Measurements from ENCODE around the gene PRDX2. TPM values are rescaled to one million over a fixed set of nuclear protein-coding genes. Genes with fewer than 3 reads are reported as not detected.

Gene PRDX2
- polyA plus RNA-seq, 1 donor from 2014 or later = 882 TPM

GRCh38 chr19:12838182-12838885 is 36.7 kb upstream of the PRDX2 start, which contains the start of gene MAST1:
Gene MAST1 (plus strand): TSS chr19:12838515. CDS start chr19:12838573, 58 bp downstream.
- Histone ChIP-seq H3K36me3 (ENCODE audit: insufficient read depth, low read length) (peaks cover 5% of the 10 kb centered on the region), H3K9me3 (ENCODE audit: low read length) (no peaks in the 10 kb centered on the region), H3K4me3 (ENCODE audit: low read length) (peak within 1 kb of the TSS; percentile 92), H3K4me2 (ENCODE audit: low read length) (peak within 1 kb of the TSS; percentile 83), H3F3A (ENCODE audit: insufficient read depth, low read length, poor library complexity, severe bottlenecking) (no peaks in the 10 kb centered on the region), H3K79me2 (replicated peaks; ENCODE audit: insufficient read depth, low read length) (peaks cover 33% of the 10 kb centered on the region), H3K9ac (ENCODE audit: low read length) (peak within 1 kb of the TSS; percentile 100), H4K20me1 (ENCODE audit: insufficient read depth) (peaks cover 6% of the 10 kb centered on the region), H2AFZ (ENCODE audit: low read depth, low read length) (peak within 1 kb of the TSS; percentile 73), H3K27ac (ENCODE audit: low read length) (peak within 1 kb of the TSS; percentile 91), H3K9me2 (ENCODE audit: insufficient read depth, low read length) (no peaks in the 10 kb centered on the region), H3K27me3 (ENCODE audit: insufficient read depth, low read depth, low read length) (peaks cover 22% of the 10 kb centered on the region)
- TF ChIP-seq RAD21 (conservative IDR thresholded peaks at IDR 0.05) = peak; percentile 41
- TF ChIP-seq MXI1 (conservative IDR thresholded peaks at IDR 0.05; ENCODE audit: poor library complexity, severe bottlenecking) = peak; percentile 52
- TF ChIP-seq TAF1 (IDR thresholded peaks at IDR 0.05; ENCODE audit: low read depth) = no peak
- no peak for TF ChIP-seq EZH2 (IDR thresholded peaks at IDR 0.05; ENCODE audit: borderline replicate concordance, insufficient read depth, low read length, poor library complexity, severe bottlenecking)
- peak; percentile 85 for TF ChIP-seq CTCF (IDR thresholded peaks at IDR 0.05; ENCODE audit: poor library complexity, severe bottlenecking)
- TF ChIP-seq, protein P1, sequence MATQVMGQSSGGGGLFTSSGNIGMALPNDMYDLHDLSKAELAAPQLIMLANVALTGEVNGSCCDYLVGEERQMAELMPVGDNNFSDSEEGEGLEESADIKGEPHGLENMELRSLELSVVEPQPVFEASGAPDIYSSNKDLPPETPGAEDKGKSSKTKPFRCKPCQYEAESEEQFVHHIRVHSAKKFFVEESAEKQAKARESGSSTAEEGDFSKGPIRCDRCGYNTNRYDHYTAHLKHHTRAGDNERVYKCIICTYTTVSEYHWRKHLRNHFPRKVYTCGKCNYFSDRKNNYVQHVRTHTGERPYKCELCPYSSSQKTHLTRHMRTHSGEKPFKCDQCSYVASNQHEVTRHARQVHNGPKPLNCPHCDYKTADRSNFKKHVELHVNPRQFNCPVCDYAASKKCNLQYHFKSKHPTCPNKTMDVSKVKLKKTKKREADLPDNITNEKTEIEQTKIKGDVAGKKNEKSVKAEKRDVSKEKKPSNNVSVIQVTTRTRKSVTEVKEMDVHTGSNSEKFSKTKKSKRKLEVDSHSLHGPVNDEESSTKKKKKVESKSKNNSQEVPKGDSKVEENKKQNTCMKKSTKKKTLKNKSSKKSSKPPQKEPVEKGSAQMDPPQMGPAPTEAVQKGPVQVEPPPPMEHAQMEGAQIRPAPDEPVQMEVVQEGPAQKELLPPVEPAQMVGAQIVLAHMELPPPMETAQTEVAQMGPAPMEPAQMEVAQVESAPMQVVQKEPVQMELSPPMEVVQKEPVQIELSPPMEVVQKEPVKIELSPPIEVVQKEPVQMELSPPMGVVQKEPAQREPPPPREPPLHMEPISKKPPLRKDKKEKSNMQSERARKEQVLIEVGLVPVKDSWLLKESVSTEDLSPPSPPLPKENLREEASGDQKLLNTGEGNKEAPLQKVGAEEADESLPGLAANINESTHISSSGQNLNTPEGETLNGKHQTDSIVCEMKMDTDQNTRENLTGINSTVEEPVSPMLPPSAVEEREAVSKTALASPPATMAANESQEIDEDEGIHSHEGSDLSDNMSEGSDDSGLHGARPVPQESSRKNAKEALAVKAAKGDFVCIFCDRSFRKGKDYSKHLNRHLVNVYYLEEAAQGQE (IDR thresholded peaks at IDR 0.05; ENCODE audit: borderline replicate concordance) = no peak
- peak; percentile 55 for TF ChIP-seq SMC3 (conservative IDR thresholded peaks at IDR 0.05; ENCODE audit: poor library complexity)
- peak; percentile 93 for TF ChIP-seq POLR2AphosphoS5 (IDR thresholded peaks at IDR 0.05)

- no peaks in the 10 kb centered on the region for H3F3A ChIP-seq (ENCODE audit: insufficient read depth, low read length, poor library complexity, severe bottlenecking)
- peaks cover 6% of the 10 kb centered on the region for H4K20me1 ChIP-seq (ENCODE audit: insufficient read depth)
- H3K36me3 ChIP-seq (ENCODE audit: insufficient read depth, low read length) = no peaks in the 10 kb centered on the region
- H3K9me3 ChIP-seq (ENCODE audit: low read length) = no peaks in the 10 kb centered on the region
- no peak overlapping the region for H3K4me3 ChIP-seq (ENCODE audit: low read length)
- H3K79me2 ChIP-seq (replicated peaks; ENCODE audit: insufficient read depth, low read length) = peaks cover 26% of the 10 kb centered on the region
- H3K9ac ChIP-seq (ENCODE audit: low read length) = no peak overlapping the region
- H3K27ac ChIP-seq (ENCODE audit: low read length) = no peak overlapping the region
- H3K4me2 ChIP-seq (ENCODE audit: low read length) = no peak overlapping the region
- H3K27me3 ChIP-seq (ENCODE audit: insufficient read depth, low read depth, low read length) = peaks cover 33% of the 10 kb centered on the region
- H3K9me2 ChIP-seq (ENCODE audit: insufficient read depth, low read length) = no peaks in the 10 kb centered on the region
- TF ChIP-seq TAF1 (IDR thresholded peaks at IDR 0.05; ENCODE audit: low read depth) (no peak), EZH2 (IDR thresholded peaks at IDR 0.05; ENCODE audit: borderline replicate concordance, insufficient read depth, low read length, poor library complexity, severe bottlenecking) (no peak), RAD21 (conservative IDR thresholded peaks at IDR 0.05) (no peak), SMC3 (conservative IDR thresholded peaks at IDR 0.05; ENCODE audit: poor library complexity) (no peak), EP300 (conservative IDR thresholded peaks at IDR 0.05; ENCODE audit: poor library complexity, severe bottlenecking) (no peak), POLR2AphosphoS5 (IDR thresholded peaks at IDR 0.05) (no peak), CTCF (IDR thresholded peaks at IDR 0.05; ENCODE audit: poor library complexity, severe bottlenecking) (no peak), MXI1 (conservative IDR thresholded peaks at IDR 0.05; ENCODE audit: poor library complexity, severe bottlenecking) (no peak)
- TF ChIP-seq, protein P1 (IDR thresholded peaks at IDR 0.05; ENCODE audit: borderline replicate concordance) = no peak
- H2AFZ ChIP-seq (ENCODE audit: low read depth, low read length) = no peak overlapping the region
Observed at GRCh38 chr19:12837225-12837624, 35.6 kb upstream of the PRDX2 start.
